Body of pancreas (tissue), 4 donors: ENCODE data around the gene PSMB2.

Source experiments
- CTCF ChIP-seq, 7 experiments: fragments of 450-650 bp in 4 of 7; fragments of 200-600 bp in 3 of 7; sonication (generic) in 3 of 7; IDR thresholded peaks; one replicate each; pipeline ENCODE4 v1.5.1; 2016 to 2019; ENCODE audit warnings: antibody characterized with exemption in 7 of 7
- POLR2A ChIP-seq, 3 donors: fragments of 450-650 bp; IDR thresholded peaks; one replicate each; pipeline ENCODE4 v1.6.1; 2016; ENCODE audit warnings: antibody characterized with exemption in 3 of 3, mild to moderate bottlenecking in 2 of 3

GRCh38 chr1:35558374-35559316, 82.7 kb downstream of the PSMB2 start:
- TF ChIP-seq POLR2A (IDR thresholded peaks at IDR 0.05) (no peak), CTCF (IDR thresholded peaks at IDR 0.05) (no peak)
